Measurements from ENCODE around the gene PPP1R16B.
A peak's percentile ranks its signal among the peaks of the same experiment; 100 is the strongest.
"Not testable (repeated sequence)": the region's sequence is repeated elsewhere in the genome, so short reads cannot be mapped to it uniquely, and the experiment has no call there.

PPP1R16B gene

DNA sequence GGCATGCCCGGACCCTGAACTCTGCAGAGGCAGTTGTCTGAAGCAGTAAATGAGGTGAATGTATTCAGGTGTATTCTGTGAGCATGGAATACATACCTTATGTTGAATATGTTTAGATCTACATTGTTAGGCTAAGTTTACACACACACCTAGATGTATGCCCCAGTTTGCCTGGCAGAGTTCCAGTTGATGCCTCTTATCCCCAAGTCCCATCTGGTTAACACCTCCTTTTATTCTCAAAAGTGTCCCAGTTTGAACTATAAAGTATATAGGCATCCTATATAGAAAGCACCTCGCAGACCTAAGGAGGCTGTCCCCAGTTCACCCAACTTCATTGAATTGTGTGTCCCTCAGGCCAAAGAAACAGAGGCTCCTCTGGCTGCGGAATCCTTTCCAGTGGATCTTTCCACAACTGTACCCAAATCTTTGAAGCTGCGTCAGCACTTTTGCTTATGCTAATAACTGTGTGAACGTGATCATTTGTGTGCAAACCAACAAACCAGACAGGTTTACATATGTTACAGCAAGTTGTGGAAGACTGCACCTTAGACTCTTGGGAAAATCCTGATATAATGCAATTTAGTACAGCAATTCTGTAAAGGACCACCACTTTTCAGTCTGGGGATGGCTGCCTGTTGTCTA is 151.9 kb downstream of the PPP1R16B start:
- no peak overlapping the region for H2AFZ ChIP-seq (ENCODE audit: low read depth, low read length)
- H3K9me3 ChIP-seq (ENCODE audit: control insufficient read depth, low read length), result no peaks in the 10 kb centered on the region
- no peak overlapping the region for H2BK5ac ChIP-seq (ENCODE audit: low read depth, low read length, poor library complexity, severe bottlenecking)
- H4K91ac ChIP-seq (ENCODE audit: low read length), result no peak overlapping the region
- no peak overlapping the region for H3K27ac ChIP-seq (ENCODE audit: low read length, poor library complexity, severe bottlenecking)
- H2BK15ac ChIP-seq (ENCODE audit: low read depth, poor library complexity, severe bottlenecking), result no peak overlapping the region
- H3K4me2 ChIP-seq (ENCODE audit: low read length, poor library complexity, severe bottlenecking), result no peak overlapping the region
- no peaks in the 10 kb centered on the region for H3K27me3 ChIP-seq (ENCODE audit: control insufficient read depth in 1 of 2, insufficient read depth in 1 of 2, low read length in 2 of 2)
- H2BK120ac ChIP-seq (ENCODE audit: low read depth, low read length), result no peak overlapping the region
- H4K8ac ChIP-seq (ENCODE audit: low read length), result no peak overlapping the region
- H2AK5ac ChIP-seq (ENCODE audit: low read length, severe bottlenecking), result no peak overlapping the region
- no peak overlapping the region for H3K14ac ChIP-seq (ENCODE audit: low read length in 2 of 2)
- no peaks in the 10 kb centered on the region for H3K4me1 ChIP-seq (ENCODE audit: control insufficient read depth, insufficient read depth, low read depth, low read length)
- no peak overlapping the region for H3K4me3 ChIP-seq (ENCODE audit: insufficient read depth in 1 of 2, low read depth in 1 of 2, low read length in 2 of 2)
- no peak overlapping the region for H3K9ac ChIP-seq (ENCODE audit: low read length)
- peaks cover 4% of the 10 kb centered on the region for H3K79me1 ChIP-seq (replicated peaks; ENCODE audit: low read length, poor library complexity, severe bottlenecking)
- H2BK12ac ChIP-seq (ENCODE audit: low read length in 2 of 2), result no peak overlapping the region
- DNase-seq, result no peak
- peaks cover 0 to 3% of the 10 kb centered on the region in 2 experiments for H3K36me3 ChIP-seq (ENCODE audit: control insufficient read depth in 1 of 2, insufficient read depth in 2 of 2, low read depth in 1 of 2, low read length in 2 of 2)
- WGBS, result 96% methylated on average over 5 of the region's 5 CpGs
- no peak overlapping the region for H3K4ac ChIP-seq (ENCODE audit: low read depth in 1 of 2, low read length in 2 of 2)
- H3K23ac ChIP-seq (ENCODE audit: low read length in 2 of 2), result no peak overlapping the region
- H3K18ac ChIP-seq (ENCODE audit: low read depth in 1 of 2, low read length in 2 of 2), result no peak overlapping the region

DNA sequence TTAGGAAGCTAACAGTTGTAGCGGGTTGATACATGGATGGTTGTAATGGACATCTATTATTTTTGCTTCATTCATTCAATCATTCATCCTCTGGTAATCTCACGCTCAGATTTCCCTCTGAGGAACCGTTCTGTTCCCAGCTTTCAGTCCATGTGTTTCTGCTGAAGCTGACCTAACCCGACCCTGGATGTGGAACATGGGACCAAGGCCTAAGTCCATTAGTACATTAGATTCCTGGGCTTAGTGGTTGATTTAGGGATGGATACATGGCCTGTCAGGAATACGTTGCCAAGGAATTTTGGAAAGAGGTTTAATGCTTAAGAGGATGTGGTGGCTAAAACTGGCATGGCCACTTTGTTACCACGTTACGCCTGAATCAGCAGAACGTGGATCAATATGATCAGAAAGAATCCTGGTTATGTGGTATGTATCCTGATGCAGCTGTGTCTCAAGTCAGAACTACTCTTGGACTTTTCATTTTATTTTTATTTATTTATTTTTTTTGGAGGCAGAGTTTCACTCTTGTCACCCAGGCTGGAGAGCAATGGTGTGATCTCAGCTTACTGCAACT is 152.5 kb downstream of the PPP1R16B start:
- 98% methylated on average over 7 of the region's 8 CpGs for WGBS
- H3K4me3 ChIP-seq (ENCODE audit: insufficient read depth in 1 of 2, low read depth in 1 of 2, low read length in 2 of 2), result no peak overlapping the region
- no peak for DNase-seq

GRCh38 chr20:38960187-38960687 is 154.7 kb downstream of the PPP1R16B start:
- H3K9me3 ChIP-seq (ENCODE audit: control insufficient read depth, low read length); H3K4me1 ChIP-seq (ENCODE audit: control insufficient read depth, insufficient read depth, low read depth, low read length); H3K36me3 ChIP-seq (ENCODE audit: control insufficient read depth in 1 of 2, insufficient read depth in 2 of 2, low read depth in 1 of 2, low read length in 2 of 2); H3K18ac ChIP-seq (ENCODE audit: low read depth in 1 of 2, low read length in 2 of 2); H3K9ac ChIP-seq (ENCODE audit: low read length); H3K14ac ChIP-seq (ENCODE audit: low read length in 2 of 2); H4K91ac ChIP-seq (ENCODE audit: low read length); H2BK12ac ChIP-seq (ENCODE audit: low read length in 2 of 2); H3K27ac ChIP-seq (ENCODE audit: low read length, poor library complexity, severe bottlenecking); H4K8ac ChIP-seq (ENCODE audit: low read length); H2AFZ ChIP-seq (ENCODE audit: low read depth, low read length); H3K79me1 ChIP-seq (replicated peaks; ENCODE audit: low read length, poor library complexity, severe bottlenecking); H3K23ac ChIP-seq (ENCODE audit: low read length in 2 of 2); H2BK5ac ChIP-seq (ENCODE audit: low read depth, low read length, poor library complexity, severe bottlenecking); H3K4me3 ChIP-seq (ENCODE audit: insufficient read depth in 1 of 2, low read depth in 1 of 2, low read length in 2 of 2); H3K4me2 ChIP-seq (ENCODE audit: low read length, poor library complexity, severe bottlenecking); H3K4ac ChIP-seq (ENCODE audit: low read depth in 1 of 2, low read length in 2 of 2); DNase-seq; H3K27me3 ChIP-seq (ENCODE audit: control insufficient read depth in 1 of 2, insufficient read depth in 1 of 2, low read length in 2 of 2); H2BK15ac ChIP-seq (ENCODE audit: low read depth, poor library complexity, severe bottlenecking); H2AK5ac ChIP-seq (ENCODE audit: low read length, severe bottlenecking); H2BK120ac ChIP-seq (ENCODE audit: low read depth, low read length): not testable (repeated sequence)
- WGBS, result 98% methylated on average over 6 of the region's 9 CpGs

More for the DNA sequence above, 152.5 kb downstream of the PPP1R16B start:
- Histone ChIP-seq H2BK15ac (ENCODE audit: low read depth, poor library complexity, severe bottlenecking) (no peak overlapping the region), H3K4me1 (ENCODE audit: control insufficient read depth, insufficient read depth, low read depth, low read length) (no peaks in the 10 kb centered on the region), H3K27ac (ENCODE audit: low read length, poor library complexity, severe bottlenecking) (no peak overlapping the region), H2BK5ac (ENCODE audit: low read depth, low read length, poor library complexity, severe bottlenecking) (no peak overlapping the region), H3K18ac (ENCODE audit: low read depth in 1 of 2, low read length in 2 of 2) (no peak overlapping the region), H3K14ac (ENCODE audit: low read length in 2 of 2) (no peak overlapping the region), H3K36me3 (ENCODE audit: control insufficient read depth in 1 of 2, insufficient read depth in 2 of 2, low read depth in 1 of 2, low read length in 2 of 2) (no peaks in the 10 kb centered on the region), H2BK12ac (ENCODE audit: low read length in 2 of 2) (no peak overlapping the region), H4K8ac (ENCODE audit: low read length) (no peak overlapping the region), H3K79me1 (replicated peaks; ENCODE audit: low read length, poor library complexity, severe bottlenecking) (peaks cover 4% of the 10 kb centered on the region), H2AFZ (ENCODE audit: low read depth, low read length) (no peak overlapping the region), H4K91ac (ENCODE audit: low read length) (no peak overlapping the region), H2AK5ac (ENCODE audit: low read length, severe bottlenecking) (no peak overlapping the region), H3K9ac (ENCODE audit: low read length) (no peak overlapping the region), H3K4ac (ENCODE audit: low read depth in 1 of 2, low read length in 2 of 2) (no peak overlapping the region), H3K4me2 (ENCODE audit: low read length, poor library complexity, severe bottlenecking) (no peak overlapping the region), H3K23ac (ENCODE audit: low read length in 2 of 2) (no peak overlapping the region), H3K27me3 (ENCODE audit: control insufficient read depth in 1 of 2, insufficient read depth in 1 of 2, low read length in 2 of 2) (no peaks in the 10 kb centered on the region), H2BK120ac (ENCODE audit: low read depth, low read length) (no peak overlapping the region), H3K9me3 (ENCODE audit: control insufficient read depth, low read length) (no peaks in the 10 kb centered on the region)

GRCh38 chr20:38961530-38962043 is 156.1 kb downstream of the PPP1R16B start:
- Histone ChIP-seq H2BK5ac (ENCODE audit: low read depth, low read length, poor library complexity, severe bottlenecking) (no peak overlapping the region), H3K4ac (ENCODE audit: low read depth in 1 of 2, low read length in 2 of 2) (peak overlapping the region in 1 of 2 experiments; percentile 67), H3K23ac (ENCODE audit: low read length in 2 of 2) (no peak overlapping the region), H2BK15ac (ENCODE audit: low read depth, poor library complexity, severe bottlenecking) (no peak overlapping the region), H3K18ac (ENCODE audit: low read depth in 1 of 2, low read length in 2 of 2) (peak overlapping the region; percentile 0 to 75), H2BK12ac (ENCODE audit: low read length in 2 of 2) (peak overlapping the region in 1 of 2 experiments; percentile 3), H3K9ac (ENCODE audit: low read length) (peak overlapping the region; percentile 95), H4K8ac (ENCODE audit: low read length) (peak overlapping the region; percentile 85), H2BK120ac (ENCODE audit: low read depth, low read length) (no peak overlapping the region), H3K27me3 (ENCODE audit: control insufficient read depth in 1 of 2, insufficient read depth in 1 of 2, low read length in 2 of 2) (no peaks in the 10 kb centered on the region), H3K27ac (ENCODE audit: low read length, poor library complexity, severe bottlenecking) (no peak overlapping the region), H2AFZ (ENCODE audit: low read depth, low read length) (peak overlapping the region; percentile 95), H3K36me3 (ENCODE audit: control insufficient read depth in 1 of 2, insufficient read depth in 2 of 2, low read depth in 1 of 2, low read length in 2 of 2) (peaks cover 3 to 9% of the 10 kb centered on the region in 2 experiments), H3K9me3 (ENCODE audit: control insufficient read depth, low read length) (no peaks in the 10 kb centered on the region), H4K91ac (ENCODE audit: low read length) (peak overlapping the region; percentile 30), H3K4me3 (ENCODE audit: insufficient read depth in 1 of 2, low read depth in 1 of 2, low read length in 2 of 2) (peak overlapping the region; percentile 71 to 95), H3K14ac (ENCODE audit: low read length in 2 of 2) (no peak overlapping the region), H3K4me2 (ENCODE audit: low read length, poor library complexity, severe bottlenecking) (peak overlapping the region; percentile 51), H2AK5ac (ENCODE audit: low read length, severe bottlenecking) (no peak overlapping the region), H3K79me1 (replicated peaks; ENCODE audit: low read length, poor library complexity, severe bottlenecking) (peaks cover 12% of the 10 kb centered on the region), H3K4me1 (ENCODE audit: control insufficient read depth, insufficient read depth, low read depth, low read length) (peaks cover 3% of the 10 kb centered on the region)
- WGBS, result 11% methylated on average over 14 of the region's 16 CpGs
- no peak for DNase-seq
